GM19023 (cell line): ENCODE data around the gene CDC7.
"Not testable (repeated sequence)": the region's sequence is repeated elsewhere in the genome, so short reads cannot be mapped to it uniquely, and the experiment has no call there.

Experiments used
- ATAC-seq: cut with Tn5 transposase; IDR thresholded peaks from one replicate; pipeline ENCODE4 v1.9.1; 2021; ENCODE audit warnings: mild to moderate bottlenecking, moderate library complexity; ENCODE audit not compliant: unreplicated experiment

The CDC7 gene

GRCh38 chr1:91500756-91501522 is at the start of gene CDC7:
Gene CDC7, plus strand, starts transcription at chr1:91500851. Its CDS starts 866 bp downstream, at chr1:91501717.
- ATAC-seq: peak; percentile 81

- ATAC-seq: no peak
These were observed 46.5 kb upstream of the CDC7 start for GRCh38 chr1:91454136-91454535.

GRCh38 chr1:91455334-91455733 is 45.3 kb upstream of the CDC7 start:
- ATAC-seq: no peak

- no peak for ATAC-seq
These were observed 44.8 kb upstream of the CDC7 start for GRCh38 chr1:91455896-91456295.

- not testable (repeated sequence) for ATAC-seq
These were observed 35.3 kb upstream of the CDC7 start for GRCh38 chr1:91465350-91465749.

GRCh38 chr1:91476533-91477217 is 24.0 kb upstream of the CDC7 start:
- ATAC-seq: no peak

GRCh38 chr1:91487469-91487868 is 13.2 kb upstream of the CDC7 start:
- ATAC-seq: no peak

- ATAC-seq: no peak
These were observed 10.2 kb upstream of the CDC7 start for GRCh38 chr1:91490501-91490900.

- ATAC-seq: no peak
These were observed 2.6 kb upstream of the CDC7 start for GRCh38 chr1:91498035-91498434.

GRCh38 chr1:91498498-91499245 is 2.0 kb upstream of the CDC7 start:
- no peak for ATAC-seq

GRCh38 chr1:91499346-91499745 is 1.3 kb upstream of the CDC7 start:
- ATAC-seq: no peak

- peak; percentile 8 for ATAC-seq
These were observed 521 bp upstream of the CDC7 start for GRCh38 chr1:91499904-91500755.

- ATAC-seq: no peak
These were observed 836 bp downstream of the CDC7 start for GRCh38 chr1:91501523-91501851.

GRCh38 chr1:91501971-91502671 is 1.5 kb downstream of the CDC7 start:
- no peak for ATAC-seq

GRCh38 chr1:91502672-91503184 is 2.1 kb downstream of the CDC7 start:
- no peak for ATAC-seq

GRCh38 chr1:91503332-91503900 is 2.8 kb downstream of the CDC7 start:
- ATAC-seq: no peak

- no peak for ATAC-seq
These were observed 3.4 kb downstream of the CDC7 start for GRCh38 chr1:91503975-91504530.

- no peak for ATAC-seq
These were observed 4.4 kb downstream of the CDC7 start for GRCh38 chr1:91505086-91505485.

- no peak for ATAC-seq
These were observed 5.4 kb downstream of the CDC7 start for GRCh38 chr1:91506071-91506470.
